A673 (cell line): ENCODE data around the gene TPI1. TPM values are rescaled to one million over a fixed set of nuclear protein-coding genes. Genes with fewer than 3 reads are reported as not detected.

Experiments used
- Bru-seq: library from RNA; stranded (reverse); fragments of 400-500 nt; gene quantifications from one replicate; lab custom pipeline; 2021; lab: Mats Ljungman, UMichigan
- BruChase-seq, 2 experiments: library from RNA; stranded (reverse); fragments of 400-500 nt; gene quantifications; one replicate each; lab custom pipeline; 2021; lab: Mats Ljungman, UMichigan
- BruUV-seq: library from RNA; stranded (reverse); fragments of 400-500 nt; replicated peaks from 2 replicates; lab custom pipeline; 2021; lab: Mats Ljungman, UMichigan
- CTCF ChIA-PET: fragments of 300-600 bp; sonication (Branson Sonifier 250); formaldehyde crosslinking; loops from one replicate; lab custom pipeline; 2022; ENCODE audit warnings: antibody characterized with exemption; lab: Charles Lee
- POLR2A ChIA-PET: fragments of 300-600 bp; sonication (Branson Sonifier 250); formaldehyde crosslinking; loops from one replicate; lab custom pipeline; 2022; ENCODE audit warnings: antibody characterized with exemption; ENCODE audit not compliant: low non-redundant PET; lab: Charles Lee
- DNase-seq: peaks from one replicate; pipeline ENCODE4 v3.0.0-alpha.2; 2015; ENCODE audit warnings: low spot score
- H3K27ac ChIP-seq: fragments of 200-600 bp; sonication (generic); 2 replicates; pipeline ENCODE4 v1.5.1; 2016; ENCODE audit warnings: mixed run types, low read depth, mild to moderate bottlenecking, mixed read lengths, antibody characterized with exemption, low read length; ENCODE audit not compliant: poor library complexity, severe bottlenecking
- H3K27me3 ChIP-seq: fragments of 200-600 bp; sonication (generic); replicated peaks from 2 replicates; pipeline ENCODE4 v1.6.1; 2017; ENCODE audit warnings: mixed run types, low read depth, mild to moderate bottlenecking, mixed read lengths, antibody characterized with exemption, low read length; ENCODE audit not compliant: insufficient read depth, poor library complexity
- H3K36me3 ChIP-seq: fragments of 200-600 bp; sonication (generic); 2 replicates; pipeline ENCODE4 v1.6.1; 2016; ENCODE audit warnings: mixed run types, mild to moderate bottlenecking, mixed read lengths, antibody characterized with exemption, low read length; ENCODE audit not compliant: insufficient read depth, poor library complexity, severe bottlenecking
- H3K4me1 ChIP-seq: fragments of 200-600 bp; sonication (generic); 2 replicates; pipeline ENCODE4 v1.6.1; 2017; ENCODE audit warnings: mixed run types, mild to moderate bottlenecking, mixed read lengths, antibody characterized with exemption, low read length; ENCODE audit not compliant: insufficient read depth, poor library complexity, severe bottlenecking
- H3K4me3 ChIP-seq: fragments of 200-600 bp; sonication (generic); 2 replicates; pipeline ENCODE4 v1.5.1; 2016; ENCODE audit warnings: low read depth, mixed run types, mild to moderate bottlenecking, mixed read lengths, low read length; ENCODE audit not compliant: poor library complexity, severe bottlenecking
- H3K9me3 ChIP-seq: fragments of 200-600 bp; sonication (generic); 2 replicates; pipeline ENCODE4 v1.6.1; 2016; ENCODE audit warnings: mixed run types, low read depth, mild to moderate bottlenecking, mixed read lengths, antibody characterized with exemption, low read length; ENCODE audit not compliant: poor library complexity, severe bottlenecking
- EZH2 ChIP-seq: fragments of 200-600 bp; sonication (generic); IDR thresholded peaks from 2 replicates; pipeline ENCODE4 v1.6.1; 2017; ENCODE audit warnings: borderline replicate concordance, low read depth, mild to moderate bottlenecking, mixed read lengths, antibody characterized with exemption, low read length; ENCODE audit not compliant: poor library complexity, severe bottlenecking
- intact Hi-C: fragments of 100-400 bp; cut with micrococcal nuclease; formaldehyde crosslinking; loops from one replicate; pipeline ENCODE4 v1.10.0; 2022; ENCODE audit not compliant: unreplicated experiment
- long read RNA-seq: library from polyadenylated mRNA; stranded (forward); transcript quantifications from one replicate; pipeline ENCODE4 v2.0.0, GENCODE V29; 2022
- total RNA-seq: library from RNA; stranded (reverse); gene quantifications from 2 replicates; pipeline ENCODE4 v1.2.3, GENCODE V29; 2021
- TF ChIP-seq, protein P1 (sequence below): fragments of 300-800, 200-600 bp; sonication (generic); conservative IDR thresholded peaks from 2 replicates; pipeline ENCODE4 v1.5.1; 2017; ENCODE audit warnings: low read depth, mild to moderate bottlenecking, antibody characterized with exemption, low read length, moderate library complexity, mixed read lengths

The TPI1 gene
- 1,240 and 1,277 TPM in 2 replicates for total RNA-seq
- Bru-seq, nascent RNA: percentile 97 among the genes with signal in this experiment
- BruChase-seq, experiment 1, labeled RNA remaining after a 2-hour chase: percentile 97 among the genes with signal in this experiment
- BruChase-seq, experiment 2, labeled RNA remaining after a 6-hour chase: percentile 99 among the genes with signal in this experiment
- long read RNA-seq, transcript TPI1-201 (7 exons, 1,763 nt): major isoform, 3,659 of 3,788 reads
- long read RNA-seq, partial matches to known transcripts: 43 of 3,788 reads
- long read RNA-seq, other reads (novel, unspliced or antisense): 80 of 3,788 reads

DNA sequence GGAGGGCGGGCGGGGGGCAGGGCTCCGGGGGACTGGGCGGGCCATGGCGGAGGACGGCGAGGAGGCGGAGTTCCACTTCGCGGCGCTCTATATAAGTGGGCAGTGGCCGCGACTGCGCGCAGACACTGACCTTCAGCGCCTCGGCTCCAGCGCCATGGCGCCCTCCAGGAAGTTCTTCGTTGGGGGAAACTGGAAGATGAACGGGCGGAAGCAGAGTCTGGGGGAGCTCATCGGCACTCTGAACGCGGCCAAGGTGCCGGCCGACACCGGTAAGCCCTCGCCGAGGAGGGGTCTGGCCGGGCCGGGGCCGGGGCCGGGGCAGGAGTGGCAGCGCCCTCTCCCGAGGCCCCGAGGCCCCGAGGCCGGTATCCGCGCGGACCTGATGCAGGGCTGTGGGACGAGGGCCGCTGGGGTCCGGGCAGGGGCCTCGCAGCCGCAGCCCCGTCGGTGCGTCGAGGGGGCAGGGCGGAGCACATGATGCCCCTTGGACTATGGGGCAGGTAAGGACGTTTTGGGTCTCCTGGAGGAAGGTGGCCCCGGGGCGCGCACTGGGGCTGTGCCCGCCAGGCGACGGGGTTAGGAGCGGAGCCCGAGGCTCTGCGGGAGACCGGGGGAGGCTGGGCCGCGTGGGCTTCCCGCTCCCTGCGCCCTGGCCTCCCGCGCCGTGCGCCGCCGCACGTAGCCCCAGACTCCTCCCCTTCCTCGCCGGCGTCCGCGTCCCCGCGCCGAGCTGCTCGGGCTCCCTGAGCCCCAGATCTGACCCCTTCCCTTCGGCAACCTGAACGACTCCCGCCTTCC, at the start of gene TPI1:
TSS of gene TPI1 (plus strand) at position 119 of the 798 bp plus-strand sequence. CDS start at position 155, 36 bp downstream.
- ChIA-PET POLR2A (interaction anchor here (0.6 to 0.8 kb wide), 2 partner anchors 15 to 144 kb away, joined by 3 to 4 read pairs; no protein-coding TSS in a partner anchor), CTCF (interaction anchor here (0.6 to 1.6 kb wide), 3 partner anchors 114 to 923 kb away, joined by 4 to 6 read pairs (median 6); partner anchors contain the start of gene MLF2)
- intact Hi-C loops: loop anchor here (2.0 kb wide), 1 partner anchor 15 kb away; the partner anchor contains the start of gene USP5
- no peaks in the 10 kb centered on the region for H3K27me3 ChIP-seq
- no peak for TF ChIP-seq EZH2
- TF ChIP-seq, protein P1, sequence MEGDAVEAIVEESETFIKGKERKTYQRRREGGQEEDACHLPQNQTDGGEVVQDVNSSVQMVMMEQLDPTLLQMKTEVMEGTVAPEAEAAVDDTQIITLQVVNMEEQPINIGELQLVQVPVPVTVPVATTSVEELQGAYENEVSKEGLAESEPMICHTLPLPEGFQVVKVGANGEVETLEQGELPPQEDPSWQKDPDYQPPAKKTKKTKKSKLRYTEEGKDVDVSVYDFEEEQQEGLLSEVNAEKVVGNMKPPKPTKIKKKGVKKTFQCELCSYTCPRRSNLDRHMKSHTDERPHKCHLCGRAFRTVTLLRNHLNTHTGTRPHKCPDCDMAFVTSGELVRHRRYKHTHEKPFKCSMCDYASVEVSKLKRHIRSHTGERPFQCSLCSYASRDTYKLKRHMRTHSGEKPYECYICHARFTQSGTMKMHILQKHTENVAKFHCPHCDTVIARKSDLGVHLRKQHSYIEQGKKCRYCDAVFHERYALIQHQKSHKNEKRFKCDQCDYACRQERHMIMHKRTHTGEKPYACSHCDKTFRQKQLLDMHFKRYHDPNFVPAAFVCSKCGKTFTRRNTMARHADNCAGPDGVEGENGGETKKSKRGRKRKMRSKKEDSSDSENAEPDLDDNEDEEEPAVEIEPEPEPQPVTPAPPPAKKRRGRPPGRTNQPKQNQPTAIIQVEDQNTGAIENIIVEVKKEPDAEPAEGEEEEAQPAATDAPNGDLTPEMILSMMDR: no peak
- no TSS peak for BruUV-seq
- peaks cover 34% of the 10 kb centered on the region for H3K4me1 ChIP-seq
- H3K9me3 ChIP-seq: no peaks in the 10 kb centered on the region
- H3K4me3 ChIP-seq: peak within 1 kb of the TSS; percentile 100
- H3K27ac ChIP-seq: peak within 1 kb of the TSS; percentile 99
- peaks cover 62% of the 10 kb centered on the region for H3K36me3 ChIP-seq
- peak; percentile 80 for DNase-seq

DNA sequence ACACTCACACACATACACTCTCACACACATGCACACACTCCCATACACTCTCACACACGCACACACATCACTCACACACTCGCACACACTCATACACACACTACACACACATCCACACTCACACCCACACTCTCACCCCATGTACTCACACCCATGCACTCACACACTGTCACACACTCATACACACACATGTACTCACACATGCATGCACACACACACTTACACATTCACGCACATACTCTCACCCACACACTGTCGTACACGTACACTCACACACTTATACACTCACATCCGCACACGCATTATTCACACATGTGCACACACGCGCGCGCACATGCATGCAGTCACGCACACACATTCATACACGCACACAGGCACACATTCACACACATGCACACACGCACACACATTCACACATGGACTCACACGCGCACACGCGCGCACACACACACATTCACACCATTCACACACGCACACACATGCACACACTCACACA, 49.6 kb upstream of the TPI1 start:
- Histone ChIP-seq H3K4me3 (no peak overlapping the region), H3K27ac (no peak overlapping the region), H3K9me3 (no peaks in the 10 kb centered on the region), H3K4me1 (peaks cover 17% of the 10 kb centered on the region), H3K36me3 (no peaks in the 10 kb centered on the region), H3K27me3 (no peaks in the 10 kb centered on the region)
- no peak for DNase-seq
- no TSS peak for BruUV-seq
- CTCF ChIA-PET: no interaction called here
- POLR2A ChIA-PET: no interaction called here
- intact Hi-C loops: no loop called here
- TF ChIP-seq EZH2: no peak
- TF ChIP-seq, protein P1: no peak

DNA sequence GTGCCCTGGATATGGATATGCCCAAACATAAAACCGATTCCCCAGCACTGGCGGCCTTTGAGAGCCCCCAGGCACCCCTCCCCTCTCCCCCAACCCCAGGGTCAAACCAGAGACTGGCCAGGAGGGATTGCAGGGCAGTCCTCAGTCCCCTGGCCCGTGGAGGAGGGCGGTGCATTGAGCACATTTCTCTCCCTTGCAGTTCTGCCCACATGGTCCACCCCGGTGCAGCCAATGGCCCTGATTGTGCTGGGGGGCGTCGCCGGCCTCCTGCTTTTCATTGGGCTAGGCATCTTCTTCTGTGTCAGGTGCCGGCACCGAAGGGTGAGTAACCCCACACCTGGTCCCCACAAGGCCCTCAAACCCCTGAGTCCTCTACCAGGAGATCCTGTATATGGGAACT, 49.1 kb upstream of the TPI1 start:
- CTCF ChIA-PET: no interaction called here
- no peak for DNase-seq
- intact Hi-C loops: no loop called here
- no peaks in the 10 kb centered on the region for H3K27me3 ChIP-seq
- POLR2A ChIA-PET: no interaction called here
- H3K4me3 ChIP-seq: no peak overlapping the region
- H3K4me1 ChIP-seq: peaks cover 22% of the 10 kb centered on the region
- no TSS peak for BruUV-seq
- H3K9me3 ChIP-seq: no peaks in the 10 kb centered on the region
- no peak overlapping the region for H3K27ac ChIP-seq
- no peaks in the 10 kb centered on the region for H3K36me3 ChIP-seq
- TF ChIP-seq, protein P1: no peak
- no peak for TF ChIP-seq EZH2
